ENCODE measurements around the gene ZDHHC14.

DNA sequence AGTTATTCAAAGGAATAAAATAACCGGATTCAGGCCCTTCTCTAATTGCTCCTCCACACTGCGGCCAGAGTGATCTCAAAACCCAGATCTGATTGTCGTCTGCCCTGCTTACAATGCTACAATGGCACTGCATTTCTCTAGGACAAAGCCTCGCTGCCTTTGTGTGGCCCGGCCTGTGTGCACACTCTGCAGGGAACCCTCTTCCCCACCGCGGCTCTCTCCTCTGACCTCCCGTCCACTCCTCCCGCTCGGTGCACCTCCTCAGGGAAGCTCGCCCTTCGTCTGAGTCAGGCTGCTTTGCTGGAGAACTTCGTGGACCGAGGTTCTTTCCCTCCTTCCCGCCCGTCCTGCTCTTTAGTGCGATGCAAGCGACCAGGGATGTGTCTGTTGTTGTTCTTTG is 340.4 kb downstream of the ZDHHC14 start:
- TF ChIP-seq EZH2 (IDR thresholded peaks at IDR 0.05; ENCODE audit: low read length): no peak
- TF ChIP-seq, protein P1, sequence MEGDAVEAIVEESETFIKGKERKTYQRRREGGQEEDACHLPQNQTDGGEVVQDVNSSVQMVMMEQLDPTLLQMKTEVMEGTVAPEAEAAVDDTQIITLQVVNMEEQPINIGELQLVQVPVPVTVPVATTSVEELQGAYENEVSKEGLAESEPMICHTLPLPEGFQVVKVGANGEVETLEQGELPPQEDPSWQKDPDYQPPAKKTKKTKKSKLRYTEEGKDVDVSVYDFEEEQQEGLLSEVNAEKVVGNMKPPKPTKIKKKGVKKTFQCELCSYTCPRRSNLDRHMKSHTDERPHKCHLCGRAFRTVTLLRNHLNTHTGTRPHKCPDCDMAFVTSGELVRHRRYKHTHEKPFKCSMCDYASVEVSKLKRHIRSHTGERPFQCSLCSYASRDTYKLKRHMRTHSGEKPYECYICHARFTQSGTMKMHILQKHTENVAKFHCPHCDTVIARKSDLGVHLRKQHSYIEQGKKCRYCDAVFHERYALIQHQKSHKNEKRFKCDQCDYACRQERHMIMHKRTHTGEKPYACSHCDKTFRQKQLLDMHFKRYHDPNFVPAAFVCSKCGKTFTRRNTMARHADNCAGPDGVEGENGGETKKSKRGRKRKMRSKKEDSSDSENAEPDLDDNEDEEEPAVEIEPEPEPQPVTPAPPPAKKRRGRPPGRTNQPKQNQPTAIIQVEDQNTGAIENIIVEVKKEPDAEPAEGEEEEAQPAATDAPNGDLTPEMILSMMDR (optimal IDR thresholded peaks at IDR 0.05 in 1 of 3, IDR thresholded peaks at IDR 0.05 in 1 of 3, conservative IDR thresholded peaks at IDR 0.05 in 1 of 3; ENCODE audit: extremely low read depth in 1 of 3, insufficient read depth in 2 of 3, low read length in 3 of 3): no peak
